GM19324 (cell line): ENCODE results near the gene MLXIP.

Experiments
- ATAC-seq: cut with Tn5 transposase; IDR thresholded peaks from one replicate; pipeline ENCODE4 v1.9.1; 2021; ENCODE audit warnings: mild to moderate bottlenecking, moderate library complexity; ENCODE audit not compliant: unreplicated experiment, low FRiP score

Gene MLXIP

GRCh38 chr12:122076743-122077495 lies 1.6 kb upstream of the MLXIP start:
- ATAC-seq: no peak

- ATAC-seq: no peak
Measured at GRCh38 chr12:122079033-122079531, 526 bp downstream of the MLXIP start.

- no peak for ATAC-seq
Measured at GRCh38 chr12:122079532-122080081, 1.1 kb downstream of the MLXIP start.

GRCh38 chr12:122080149-122081082 lies 1.9 kb downstream of the MLXIP start:
- no peak for ATAC-seq

GRCh38 chr12:122081083-122081696 lies 2.6 kb downstream of the MLXIP start:
- no peak for ATAC-seq

- no peak for ATAC-seq
Measured at GRCh38 chr12:122081697-122082221, 3.2 kb downstream of the MLXIP start.

GRCh38 chr12:122082621-122083356 lies 4.2 kb downstream of the MLXIP start:
- ATAC-seq: no peak

GRCh38 chr12:122084857-122085405 lies 6.4 kb downstream of the MLXIP start:
- ATAC-seq: no peak

GRCh38 chr12:122085591-122085990 lies 7.0 kb downstream of the MLXIP start:
- no peak for ATAC-seq

- ATAC-seq: no peak
Measured at GRCh38 chr12:122086116-122086515, 7.6 kb downstream of the MLXIP start.

- ATAC-seq: no peak
Measured at GRCh38 chr12:122086641-122087285, 8.2 kb downstream of the MLXIP start.

- no peak for ATAC-seq
Measured at GRCh38 chr12:122087431-122088178, 9.0 kb downstream of the MLXIP start.

GRCh38 chr12:122088179-122088810 lies 9.7 kb downstream of the MLXIP start:
- ATAC-seq: no peak

GRCh38 chr12:122089077-122089476 lies 10.5 kb downstream of the MLXIP start:
- ATAC-seq: no peak

GRCh38 chr12:122090759-122091515 lies 12.4 kb downstream of the MLXIP start:
- no peak for ATAC-seq

GRCh38 chr12:122093098-122093883 lies 14.7 kb downstream of the MLXIP start:
- no peak for ATAC-seq
